Effector CD4-positive, alpha-beta T cell (primary cell): ENCODE data around the gene SYNE2.

Experiments
- DNase-seq: peaks from one replicate; pipeline ENCODE4 v3.0.0-alpha.2; 2020

The SYNE2 gene

DNA sequence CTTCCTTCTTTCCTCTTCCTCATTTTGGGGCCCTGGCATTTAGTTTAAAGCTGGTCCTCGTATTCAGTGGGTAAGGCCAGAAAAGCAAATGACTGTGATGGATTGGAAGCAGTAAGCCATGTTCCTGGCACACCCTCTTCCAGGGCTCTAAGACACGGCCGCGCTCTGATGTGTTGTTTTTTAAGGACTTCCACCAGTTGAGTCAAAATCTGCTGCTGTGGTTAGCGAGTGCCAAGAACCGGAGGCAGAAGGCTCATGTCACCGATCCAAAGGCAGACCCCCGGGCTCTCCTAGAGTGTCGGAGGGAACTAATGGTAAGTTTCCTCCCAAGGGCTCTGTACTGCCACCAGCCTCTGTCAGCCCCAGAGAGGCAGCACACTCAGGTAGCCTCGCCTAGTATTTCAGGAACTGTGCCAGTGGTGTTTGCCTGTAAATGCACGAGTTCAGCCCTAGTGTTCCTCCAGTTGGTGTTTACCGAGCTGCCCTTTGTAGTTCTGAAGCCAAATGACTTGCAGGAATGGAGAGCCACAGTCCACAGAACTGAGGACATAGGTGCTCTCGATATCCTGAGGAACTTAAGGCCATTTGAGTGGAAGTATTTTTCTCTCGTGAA, 368.7 kb downstream of the SYNE2 start:
- no peak for DNase-seq

DNA sequence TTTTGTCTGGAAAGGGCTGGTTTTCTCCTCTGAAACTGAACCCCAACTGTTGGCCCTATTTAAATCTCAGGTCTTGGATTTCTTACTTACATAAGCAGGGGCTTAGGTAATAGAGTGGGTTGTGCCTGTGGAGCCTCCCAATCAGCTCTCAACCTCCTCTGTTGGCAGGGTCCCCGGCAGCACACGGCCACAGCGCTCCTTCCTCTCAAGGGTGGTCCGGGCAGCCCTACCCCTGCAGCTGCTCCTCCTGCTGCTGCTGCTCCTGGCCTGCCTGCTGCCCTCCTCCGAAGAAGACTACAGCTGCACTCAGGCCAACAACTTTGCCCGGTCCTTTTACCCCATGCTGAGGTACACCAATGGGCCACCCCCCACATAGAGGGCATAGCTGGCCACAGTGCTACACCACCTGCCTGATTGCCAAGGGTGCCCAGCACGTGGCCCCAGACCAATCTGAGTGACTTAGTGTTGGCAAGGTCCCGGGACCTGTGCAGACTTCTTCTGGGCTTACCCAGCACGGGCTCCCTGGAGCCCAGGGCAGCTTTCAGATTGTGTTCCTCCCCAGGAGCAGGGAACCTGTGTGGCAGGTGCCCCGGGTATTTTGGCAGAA, 372.4 kb downstream of the SYNE2 start:
- no peak for DNase-seq

DNA sequence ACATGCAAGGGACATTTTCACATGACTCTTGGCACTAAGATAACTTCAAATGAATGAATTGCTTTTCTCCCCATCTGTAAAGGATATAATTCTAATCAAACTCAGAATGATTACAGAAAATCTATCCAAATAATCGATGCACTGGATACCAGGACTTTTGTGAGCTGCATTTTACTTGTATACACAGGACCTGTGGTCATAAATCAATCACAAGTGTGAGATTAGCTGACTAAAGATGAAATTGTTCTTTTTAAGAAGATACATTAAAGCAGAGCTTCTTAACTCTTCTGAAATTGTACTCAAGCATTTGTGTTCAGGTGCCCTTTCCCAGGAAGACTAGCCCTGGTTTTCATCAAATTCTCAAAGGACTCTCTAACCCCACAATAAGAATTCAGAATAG, 375.1 kb downstream of the SYNE2 start:
- no peak for DNase-seq

DNA sequence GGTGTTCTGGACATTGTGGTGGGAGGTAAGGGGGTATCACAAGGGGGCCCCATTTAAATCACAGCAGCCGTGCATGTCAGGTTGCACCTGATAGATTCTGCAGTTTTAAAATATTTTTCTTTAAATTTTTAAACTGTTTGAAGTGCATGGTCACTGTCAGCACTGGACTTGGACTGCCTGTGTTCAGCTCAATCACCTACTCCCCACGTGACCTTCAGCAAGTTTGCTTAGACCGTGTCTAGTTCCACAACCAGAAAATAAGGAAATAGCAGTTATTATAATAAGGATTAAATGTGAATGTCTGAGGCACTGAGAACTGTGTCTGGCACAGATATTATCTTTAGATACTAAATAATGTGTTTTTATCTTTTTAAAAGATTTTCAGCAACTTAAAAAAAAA, 376.7 kb downstream of the SYNE2 start:
- DNase-seq: no peak

DNA sequence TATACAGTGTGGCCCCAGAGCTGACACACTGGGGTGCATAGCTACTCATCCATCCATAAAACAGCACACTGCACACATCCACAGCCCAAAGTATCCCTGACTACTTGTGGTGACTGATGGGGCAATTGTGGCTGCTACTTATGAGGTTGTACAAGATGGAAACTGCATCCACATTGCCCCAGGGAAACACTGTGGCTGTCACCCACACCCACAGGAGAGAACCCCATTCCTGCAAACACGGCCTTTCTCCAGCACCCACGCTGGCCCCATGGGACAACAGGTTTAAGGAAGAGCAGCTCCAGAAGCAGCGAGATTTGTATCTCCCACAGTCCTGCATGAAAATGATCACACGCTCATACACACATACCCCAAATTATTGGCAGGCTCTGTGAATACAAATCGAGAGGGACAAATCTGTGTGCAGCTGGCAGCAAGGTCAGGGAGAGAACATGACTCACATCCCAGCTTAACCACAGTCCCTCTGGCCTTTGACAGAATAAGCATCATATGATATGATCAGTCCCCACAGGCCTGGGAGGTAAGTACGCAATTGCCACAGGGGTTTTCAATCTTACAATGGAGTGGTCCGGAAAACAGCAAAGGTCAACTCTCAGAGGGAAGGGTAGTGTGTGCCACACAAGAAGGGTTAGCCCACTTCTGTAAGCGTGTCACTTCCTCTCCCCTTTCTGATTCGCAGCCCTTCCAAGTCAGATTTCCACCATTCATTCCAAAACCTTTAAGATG, 379.5 kb downstream of the SYNE2 start:
- no peak for DNase-seq

DNA sequence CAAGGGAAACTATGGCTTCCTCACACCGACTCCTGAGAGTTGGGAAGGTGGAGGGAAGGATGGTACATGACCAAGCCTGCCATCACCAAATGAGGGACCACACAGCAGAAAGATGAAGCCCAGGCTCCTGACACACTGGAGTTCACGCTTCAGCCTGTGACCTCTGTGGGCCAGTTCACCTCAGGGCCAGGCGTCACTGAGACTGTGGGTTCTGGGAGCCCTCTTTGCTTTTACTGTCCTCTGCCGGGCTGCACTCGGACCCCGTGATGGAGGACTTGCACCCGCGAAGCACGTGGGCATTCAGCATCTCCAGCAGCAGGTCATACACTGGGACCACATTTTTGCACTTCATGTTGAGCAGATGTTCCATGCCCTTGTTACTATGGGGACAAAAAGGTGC, 380.1 kb downstream of the SYNE2 start:
- no peak for DNase-seq

DNA sequence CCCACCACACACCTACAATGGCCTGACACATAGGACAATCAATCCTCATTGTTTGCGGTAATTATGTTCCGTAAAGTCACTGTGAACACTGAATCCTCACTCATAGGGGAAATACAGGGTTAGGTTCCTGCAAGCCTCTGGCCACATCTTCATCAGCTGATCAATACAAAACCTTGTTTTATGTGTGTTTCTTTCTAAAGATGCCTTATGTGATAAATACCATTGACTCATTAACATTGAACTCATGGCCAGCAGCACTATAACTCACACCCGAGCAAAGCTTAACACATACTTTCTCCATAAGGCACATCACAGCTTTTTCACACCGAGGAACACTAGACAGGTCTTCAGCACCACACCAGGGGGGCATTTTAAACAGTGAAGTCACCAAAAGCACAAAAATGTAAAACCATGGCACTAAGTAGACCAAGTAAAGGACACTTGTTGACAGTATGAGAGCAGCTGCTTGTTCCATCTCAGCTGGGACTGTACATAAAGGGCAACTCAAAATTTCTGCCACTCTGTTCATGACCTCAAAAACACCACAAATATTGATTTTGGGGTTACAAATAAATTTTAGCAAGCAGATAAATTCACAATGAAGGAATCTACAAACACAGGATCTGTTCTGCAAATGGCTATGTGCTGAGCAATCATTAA, 380.9 kb downstream of the SYNE2 start:
- no peak for DNase-seq

DNA sequence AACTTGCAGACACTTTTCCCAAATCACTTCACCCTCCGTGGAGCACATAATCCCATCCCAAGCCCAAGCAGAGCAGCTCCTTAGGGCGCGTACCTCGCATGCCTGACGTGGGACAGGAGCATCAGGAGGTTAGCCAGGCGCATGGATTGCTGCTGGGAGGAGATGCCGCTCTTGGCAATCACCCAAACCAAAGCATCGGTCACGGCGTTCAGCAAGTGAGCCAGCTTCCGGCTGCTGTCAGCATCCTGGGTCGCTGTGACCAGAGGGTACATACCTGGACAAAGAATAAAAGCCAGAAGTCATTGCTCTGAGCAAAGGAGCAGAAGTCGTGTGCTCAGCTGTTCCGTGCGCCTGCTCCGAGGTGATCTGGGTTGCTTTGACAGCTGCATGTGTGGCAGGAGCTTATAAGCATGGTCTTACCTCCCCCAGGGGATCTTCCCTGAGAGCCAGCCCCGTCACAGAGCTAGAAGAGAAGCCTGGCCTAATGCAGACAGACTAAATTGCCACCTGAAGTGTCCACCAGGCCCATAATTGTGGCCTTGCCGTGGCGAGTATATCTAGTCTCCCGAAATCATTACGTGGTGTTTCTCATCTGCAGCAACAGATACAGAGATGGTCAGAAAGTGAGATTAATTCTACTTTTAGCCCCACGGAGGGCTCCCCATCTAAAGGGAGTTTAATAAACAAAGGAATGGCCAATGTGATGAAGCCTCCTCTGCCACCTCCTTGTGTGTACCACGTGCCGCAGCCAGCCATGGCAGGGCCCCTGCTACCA, 382.3 kb downstream of the SYNE2 start:
- no peak for DNase-seq

DNA sequence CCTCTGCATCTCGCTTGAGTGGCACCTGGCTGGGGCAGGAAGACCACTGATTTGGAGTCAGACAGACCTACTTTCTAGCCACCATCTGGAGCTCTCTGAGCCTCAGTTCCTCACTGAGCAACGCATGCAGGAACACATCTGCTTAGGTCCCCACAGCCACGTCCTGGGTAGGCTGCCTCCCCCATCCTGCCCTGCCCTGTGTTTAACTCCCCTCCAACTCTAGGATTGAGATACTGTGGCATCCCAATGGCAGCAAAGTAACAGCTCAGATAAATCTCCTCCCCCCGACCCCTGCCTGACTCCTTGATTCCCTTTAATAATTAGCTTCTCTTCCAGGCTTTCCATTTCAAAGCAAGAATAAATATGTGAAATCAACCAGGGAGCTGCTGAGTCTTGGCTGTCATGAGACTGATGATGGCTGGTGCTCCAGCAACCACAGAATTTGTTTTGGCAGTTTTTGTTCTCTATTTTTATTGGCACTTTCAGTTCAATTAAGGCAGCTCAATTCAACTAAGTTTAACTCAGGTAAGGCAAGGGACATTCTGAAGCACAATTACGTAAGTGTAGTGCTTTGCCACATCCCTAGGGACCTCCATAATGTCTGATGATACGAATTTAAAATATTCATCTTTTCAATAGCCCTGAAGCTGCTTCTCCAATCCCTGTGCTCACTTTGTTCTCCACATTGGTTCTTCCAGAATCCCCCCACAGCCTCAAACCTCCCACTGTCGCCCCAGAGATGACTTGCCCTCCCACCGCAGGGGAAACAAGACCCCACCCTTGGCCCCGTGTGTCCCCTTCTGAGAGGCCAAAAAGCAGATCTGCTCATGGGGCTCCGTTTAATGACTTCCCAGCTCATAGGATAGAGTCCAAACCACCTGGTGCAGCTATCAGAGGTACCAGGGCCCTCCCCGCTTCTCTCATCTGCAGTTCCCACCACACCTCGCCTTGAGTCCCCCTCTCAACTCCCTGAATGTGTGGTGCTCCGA, 383.1 kb downstream of the SYNE2 start:
- DNase-seq: no peak

DNA sequence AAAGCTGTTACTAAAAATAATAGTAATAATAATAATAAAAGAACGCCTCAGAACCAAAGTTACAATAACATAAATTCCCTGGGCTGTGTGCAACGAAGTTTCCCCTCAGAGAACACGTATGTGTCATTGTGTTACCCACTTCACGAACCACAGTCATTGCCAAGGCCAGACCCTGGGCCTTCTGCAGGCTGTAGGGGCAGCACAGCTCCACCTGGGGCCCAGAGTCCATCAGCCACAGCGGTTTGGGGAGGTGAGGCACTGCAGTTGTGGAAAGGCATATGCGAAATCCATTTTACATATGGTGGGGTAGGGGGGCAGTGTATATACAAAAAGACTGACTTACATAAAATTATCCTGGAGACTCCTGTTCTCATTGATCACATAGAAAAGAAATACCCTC, 385.2 kb downstream of the SYNE2 start:
- DNase-seq: no peak

DNA sequence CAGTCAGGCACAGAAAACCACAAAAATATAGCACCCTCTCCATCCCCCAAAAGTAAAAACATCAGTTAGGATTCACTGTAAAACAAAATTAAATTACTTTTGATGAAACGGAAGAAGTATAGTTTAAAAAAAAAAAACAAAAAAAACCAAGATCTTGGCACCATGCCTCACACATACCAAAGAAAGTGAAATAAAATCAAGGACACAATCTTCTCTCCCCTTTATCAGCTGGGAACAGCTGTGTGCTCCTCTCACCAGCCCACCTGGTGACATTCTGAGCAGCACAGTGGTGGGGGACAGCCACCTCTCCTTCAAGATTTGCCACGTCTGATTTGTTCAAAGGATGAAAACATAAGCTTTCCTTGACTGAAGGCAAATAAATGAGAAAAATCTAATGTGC, 385.8 kb downstream of the SYNE2 start:
- no peak for DNase-seq

DNA sequence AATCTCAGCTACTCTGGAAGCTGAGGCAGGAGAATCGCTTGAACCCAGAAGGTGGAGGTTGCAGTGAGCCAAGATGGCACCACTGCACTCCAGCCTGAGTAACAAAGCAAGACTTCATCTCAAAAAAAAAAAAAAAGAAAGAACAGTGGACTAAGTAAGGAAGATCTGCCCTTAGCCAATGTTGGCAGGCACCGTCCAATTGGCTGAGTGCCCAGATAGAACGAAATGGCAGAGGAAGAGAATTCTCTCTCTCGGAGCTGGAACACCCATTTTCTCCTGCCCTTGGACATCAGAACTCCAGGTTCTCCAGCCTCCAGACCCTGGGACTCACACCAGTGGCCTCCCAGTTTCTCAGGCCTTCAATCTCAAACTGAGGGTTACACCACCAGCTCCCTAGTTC, 391.5 kb downstream of the SYNE2 start:
- DNase-seq: no peak

DNA sequence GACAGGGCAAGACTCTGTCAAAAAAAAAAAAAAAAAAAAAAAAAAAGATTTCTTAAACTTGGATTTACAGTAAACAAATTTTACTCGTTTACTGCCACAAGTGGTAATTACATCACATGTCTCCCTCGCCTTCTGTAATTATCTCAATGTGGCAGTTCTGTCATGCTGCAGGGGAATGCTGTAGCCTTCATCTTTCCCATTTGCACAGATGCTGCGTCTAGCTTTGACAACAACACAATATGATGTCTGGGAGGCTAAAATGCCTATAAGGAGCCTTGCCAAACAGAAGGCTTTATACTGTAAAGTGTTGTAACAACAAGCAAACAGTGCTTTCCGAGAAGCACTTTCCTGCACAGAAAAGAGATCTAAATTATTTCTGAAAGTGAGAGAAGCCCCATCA, 392.7 kb downstream of the SYNE2 start:
- no peak for DNase-seq

DNA sequence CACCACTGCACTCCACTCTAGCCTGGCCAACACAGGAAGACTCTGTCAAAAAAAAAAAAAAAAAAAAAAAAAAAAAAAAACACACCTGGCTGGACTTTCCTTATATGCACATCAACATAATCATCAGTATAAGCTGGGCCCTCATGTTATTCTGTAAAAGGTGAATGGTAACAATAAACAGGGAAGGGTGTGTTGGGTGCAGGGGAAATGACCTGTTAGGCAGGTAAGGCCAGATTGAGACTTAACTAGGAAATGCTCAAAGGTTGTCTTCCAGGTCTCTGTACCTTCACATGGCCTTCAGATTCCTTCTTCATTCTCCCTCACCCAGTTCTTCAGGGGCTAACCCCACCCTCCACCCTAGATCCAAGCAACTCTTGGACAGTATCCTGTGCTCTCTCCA, 393.9 kb downstream of the SYNE2 start:
- no peak for DNase-seq

DNA sequence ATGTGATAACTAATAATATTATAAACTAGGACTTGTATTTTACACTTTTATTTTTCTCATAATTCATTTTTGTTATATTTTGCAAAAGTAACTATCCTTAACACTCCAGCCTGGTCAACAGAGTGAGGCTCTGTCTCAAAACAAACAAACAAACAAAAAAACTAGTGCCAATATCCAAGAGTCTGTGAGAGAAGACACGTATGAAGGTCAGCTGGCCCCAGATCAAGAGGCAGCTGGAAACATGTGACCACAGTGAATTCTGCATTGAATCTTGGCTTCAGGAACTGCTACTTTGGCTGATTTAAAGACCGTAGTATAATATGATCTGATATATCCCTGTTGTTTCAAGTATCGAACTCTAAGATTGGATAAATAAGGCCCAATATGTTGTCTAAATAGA, 394.4 kb downstream of the SYNE2 start:
- no peak for DNase-seq

DNA sequence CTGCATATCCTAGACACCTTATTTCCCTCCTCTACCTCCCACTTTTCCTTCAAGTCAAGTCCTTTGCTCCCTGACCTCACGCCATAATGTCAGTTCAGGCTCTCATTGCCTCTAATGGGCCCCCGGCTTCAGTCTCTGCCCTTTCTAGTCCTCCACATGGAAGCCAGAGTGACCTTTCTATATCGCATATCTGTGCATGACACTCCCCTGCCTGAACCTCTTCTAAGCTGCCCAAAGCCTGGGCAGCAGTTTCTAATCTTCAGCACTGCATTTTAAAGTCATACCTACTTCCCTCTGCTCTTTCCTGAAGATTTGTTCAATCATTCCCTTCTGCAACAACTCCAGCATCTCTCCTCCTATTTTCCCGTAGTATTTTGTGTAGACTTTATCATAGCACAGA, 395.9 kb downstream of the SYNE2 start:
- DNase-seq: no peak

DNA sequence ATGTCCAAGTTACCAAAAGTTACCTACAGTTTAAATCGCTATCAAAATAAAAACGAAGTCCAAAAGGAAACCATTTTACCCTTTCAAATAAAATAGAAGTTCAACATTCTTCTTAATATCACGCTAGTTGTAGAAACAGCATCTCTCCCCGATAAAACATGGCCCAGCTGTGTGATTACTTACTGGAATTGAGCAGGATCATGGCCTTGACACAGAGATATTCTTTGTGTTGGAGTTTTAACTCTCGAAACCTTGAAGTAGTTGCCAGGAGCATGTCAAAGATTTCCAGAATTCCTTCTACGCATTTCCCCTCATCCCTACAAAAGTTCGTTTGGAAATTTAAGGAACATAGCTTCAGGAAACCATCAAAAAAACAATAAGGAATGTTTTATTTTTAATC, 396.6 kb downstream of the SYNE2 start:
- DNase-seq: no peak

DNA sequence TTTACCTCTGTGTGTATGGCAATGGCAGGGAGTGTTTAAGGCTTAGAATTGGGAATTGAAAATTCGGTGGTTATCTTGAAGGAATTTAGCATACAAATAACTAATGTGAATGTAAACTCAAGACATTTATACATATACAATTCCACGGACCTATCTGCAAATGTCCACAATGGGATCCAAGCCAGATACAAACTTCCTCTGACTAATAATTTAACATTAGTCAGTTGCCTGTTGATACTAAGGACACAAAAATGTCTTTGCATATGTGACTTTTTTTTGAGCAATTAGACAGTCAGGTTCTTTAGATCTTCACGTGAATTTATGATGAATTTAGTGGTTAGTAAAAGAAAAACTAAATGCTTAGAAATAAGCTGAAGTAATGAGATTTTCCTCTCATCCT, 400.9 kb downstream of the SYNE2 start:
- DNase-seq: no peak

DNA sequence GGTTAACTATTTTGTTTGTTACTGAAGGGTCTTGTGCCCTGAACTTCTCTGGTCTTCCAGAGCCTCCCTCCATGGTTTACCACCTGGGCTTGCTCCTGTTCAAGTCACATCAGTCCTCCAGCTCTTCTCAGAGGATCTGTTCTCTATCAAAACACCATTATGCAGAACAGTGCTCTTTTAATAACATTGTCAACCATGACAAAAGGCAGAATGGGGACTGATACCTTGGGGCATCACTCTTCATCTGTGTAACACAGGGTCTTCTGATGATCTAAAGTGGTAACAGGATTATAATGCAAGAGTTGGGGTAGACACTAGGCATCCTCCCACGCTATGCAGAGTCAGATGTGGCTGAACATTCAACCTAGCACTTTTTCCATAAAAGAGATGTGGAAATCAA, 403.0 kb downstream of the SYNE2 start:
- DNase-seq: no peak

DNA sequence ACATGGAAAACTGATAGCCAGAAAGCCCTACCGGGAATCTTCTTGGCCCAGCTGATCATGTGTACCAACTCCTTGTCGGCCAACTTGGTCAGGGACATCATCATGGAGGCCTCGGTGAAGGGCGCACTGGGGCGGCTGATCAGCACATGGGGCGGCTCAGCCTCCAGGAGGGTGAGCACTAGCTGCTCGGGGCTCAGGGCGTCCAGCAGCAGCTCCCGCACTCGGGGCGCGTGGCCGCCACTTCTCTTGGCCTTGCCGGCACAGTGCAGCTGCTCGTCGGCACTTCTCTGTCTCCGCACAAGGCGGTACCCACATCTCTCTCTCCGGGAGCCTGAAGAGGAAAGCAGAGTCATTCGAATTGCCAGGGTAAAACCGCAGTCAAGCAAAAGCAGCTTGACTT, 407.6 kb downstream of the SYNE2 start:
- no peak for DNase-seq

DNA sequence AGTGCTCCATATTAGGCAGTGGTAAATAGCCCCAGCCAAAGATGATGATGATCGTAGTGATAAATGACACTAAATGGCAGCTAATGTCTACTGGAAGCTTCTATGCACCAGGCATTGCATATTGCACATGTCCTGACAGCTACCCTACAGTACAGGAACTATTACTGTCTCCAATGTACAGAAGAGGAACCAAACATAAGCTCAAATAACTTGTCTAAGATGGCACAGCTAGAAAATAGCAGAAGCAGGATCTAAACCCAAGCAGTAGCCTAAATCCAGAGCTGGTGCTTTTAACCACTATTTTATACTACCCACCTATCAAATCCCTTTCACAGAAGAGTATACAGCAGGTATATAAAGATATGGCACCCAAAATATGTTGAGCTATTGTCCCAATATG, 412.4 kb downstream of the SYNE2 start:
- no peak for DNase-seq

DNA sequence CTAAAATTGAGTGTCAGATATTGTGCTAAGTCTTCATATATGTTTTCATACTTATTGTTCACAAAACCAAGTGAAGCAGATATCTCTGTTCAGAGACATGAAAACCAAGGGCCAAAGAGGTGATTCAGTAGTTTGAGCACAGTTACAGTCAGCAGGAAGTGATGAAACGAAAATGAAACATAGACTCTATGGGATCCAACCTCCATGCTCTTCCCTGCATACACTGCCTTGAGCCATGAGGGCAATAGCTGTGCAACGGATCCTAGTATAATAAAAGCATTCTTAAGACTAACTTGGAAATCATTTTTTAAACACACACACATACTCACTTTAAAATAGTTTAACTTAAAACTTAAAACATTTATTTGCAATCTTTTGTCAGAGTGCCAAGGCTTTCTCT, 413.4 kb downstream of the SYNE2 start:
- DNase-seq: no peak
